Activated CD4-positive, CD25-positive, alpha-beta regulatory T cell treated with anti-CD3 and anti-CD28 coated beads, Interleukin-2, amount 50 U/mL, for 16 hours (primary cell): ENCODE measurements around the gene CPOX.

Source experiments
- DNase-seq: peaks from one replicate; pipeline ENCODE4 v3.0.0-alpha.2; 2020; ENCODE audit warnings: low read depth, low spot score

CPOX gene

GRCh38 chr3:98596087-98596486 is 2.7 kb upstream of the CPOX start:
- no peak for DNase-seq

GRCh38 chr3:98594628-98595324 is 1.4 kb upstream of the CPOX start:
- DNase-seq = no peak

GRCh38 chr3:98592345-98592935 is 971 bp downstream of the CPOX start:
- no peak for DNase-seq

- DNase-seq = no peak
Measured at GRCh38 chr3:98589331-98590036, 3.9 kb downstream of the CPOX start.

GRCh38 chr3:98588065-98588464 is 5.3 kb downstream of the CPOX start:
- DNase-seq = no peak

GRCh38 chr3:98587654-98588053 is 5.8 kb downstream of the CPOX start:
- no peak for DNase-seq

GRCh38 chr3:98584547-98584946 is 8.9 kb downstream of the CPOX start:
- no peak for DNase-seq

GRCh38 chr3:98583766-98584165 is 9.6 kb downstream of the CPOX start:
- DNase-seq = no peak

GRCh38 chr3:98582042-98582441 is 11.4 kb downstream of the CPOX start:
- no peak for DNase-seq

- DNase-seq = no peak
Measured at GRCh38 chr3:98581474-98581873, 11.9 kb downstream of the CPOX start.

- DNase-seq = no peak
Measured at GRCh38 chr3:98580401-98581386, 12.7 kb downstream of the CPOX start.

GRCh38 chr3:98577178-98577895 is 16.1 kb downstream of the CPOX start:
- no peak for DNase-seq

- no peak for DNase-seq
Measured at GRCh38 chr3:98574132-98574531, 19.3 kb downstream of the CPOX start.

- DNase-seq = no peak
Measured at GRCh38 chr3:98573181-98573728, 20.2 kb downstream of the CPOX start.

GRCh38 chr3:98568402-98568801 is 25.0 kb downstream of the CPOX start:
- no peak for DNase-seq

- no peak for DNase-seq
Measured at GRCh38 chr3:98567666-98568270, 25.6 kb downstream of the CPOX start.

GRCh38 chr3:98565843-98566242 is 27.6 kb downstream of the CPOX start:
- no peak for DNase-seq

GRCh38 chr3:98565237-98565643 is 28.2 kb downstream of the CPOX start:
- DNase-seq = no peak

GRCh38 chr3:98564282-98565005 is 29.0 kb downstream of the CPOX start:
- no peak for DNase-seq
